Upper lobe of left lung (tissue), 6 donors: ENCODE measurements around the gene TRIM41. TPM values are rescaled to one million over a fixed set of nuclear protein-coding genes. Genes with fewer than 3 reads are reported as not detected.
"Not testable (repeated sequence)": the region's sequence is repeated elsewhere in the genome, so short reads cannot be mapped to it uniquely, and the experiment has no call there.

Experiments used
- ATAC-seq, 2 donors: fragments of 200-7000 bp; cut with Tn5 transposase; one replicate each; pipeline ENCODE4 v1.9.1; 2022; ENCODE audit warnings: mild to moderate bottlenecking in 2 of 2, moderate library complexity in 2 of 2; ENCODE audit not compliant: low FRiP score in 2 of 2
- DNase-seq, 2 donors: peaks; one replicate each; pipeline ENCODE4 v3.0.0-alpha.2; 2019 to 2020
- H3K27ac ChIP-seq, 4 donors: fragments of 200-600 bp; sonication (generic); one replicate each; pipeline ENCODE4 v1.5.1; 2016 to 2019
- H3K27me3 ChIP-seq, 4 donors: fragments of 200-600 bp; sonication (generic); one replicate each; pipeline ENCODE4 v1.5.1; 2017 to 2019
- H3K36me3 ChIP-seq, 4 donors: fragments of 200-600 bp; sonication (generic); one replicate each; pipeline ENCODE4 v1.5.1; 2016 to 2019
- H3K4me1 ChIP-seq, 4 donors: fragments of 200-600 bp; sonication (generic); one replicate each; pipeline ENCODE4 v1.5.1; 2018 to 2019
- H3K4me3 ChIP-seq, 4 donors: fragments of 200-600 bp; sonication (generic); one replicate each; pipeline ENCODE4 v1.5.1; 2017 to 2019; ENCODE audit warnings: mild to moderate bottlenecking in 2 of 4, moderate library complexity in 1 of 4
- H3K9me3 ChIP-seq, 4 donors: fragments of 200-600 bp; sonication (generic); one replicate each; pipeline ENCODE4 v1.5.1; 2018 to 2019
- CTCF ChIP-seq, 6 experiments: fragments of 450-650 bp in 4 of 6; fragments of 200-600 bp in 2 of 6; sonication (generic) in 2 of 6; IDR thresholded peaks; one replicate each; pipeline ENCODE4 v1.5.1; 2016 to 2019; ENCODE audit warnings: antibody characterized with exemption in 6 of 6
- EP300 ChIP-seq, 4 donors: sonication (generic); formaldehyde crosslinking; IDR thresholded peaks; one replicate each; pipeline ENCODE4 v1.5.1; 2017; ENCODE audit warnings: antibody characterized with exemption in 4 of 4, control low read depth in 2 of 4
- POLR2A ChIP-seq, 4 donors: fragments of 450-650 bp; IDR thresholded peaks; one replicate each; pipeline ENCODE4 v1.5.1; 2016 to 2017; ENCODE audit warnings: antibody characterized with exemption in 4 of 4, mild to moderate bottlenecking in 2 of 4
- POLR2AphosphoS5 ChIP-seq, 2 donors: sonication (generic); formaldehyde crosslinking; IDR thresholded peaks; one replicate each; pipeline ENCODE4 v1.5.1; 2017; ENCODE audit warnings: antibody characterized with exemption in 2 of 2
- WGBS, 2 donors: methylation state at CpG; one replicate each; pipeline ENCODE4 v1.1.5; 2017 to 2018; 5-methylcytosine and 5-hydroxymethylcytosine counted together
- total RNA-seq, 6 donors: library from RNA; depleted of rRNA in 4 of 6; stranded (reverse); fragments of >200 nt in 4 of 6; gene quantifications; one replicate each; pipeline versions ENCODE4 v1.1.0 to v1.2.1, GENCODE V29; 2016 to 2021
- donor health status: DM: no; HTN: no; CAD: no; lungs with moderate emphysema.
- donor health status: DM: no; HTN: yes; CAD: no; lungs with severe emphysema.

Gene TRIM41
- total RNA-seq, 6 donors from 2014 or later, result 14.4 to 75.4 (median 34.1) TPM

GRCh38 chr5:181281077-181281983 lies 58.2 kb downstream of the TRIM41 start:
- TF ChIP-seq EP300 (IDR thresholded peaks at IDR 0.05), result no peak
- TF ChIP-seq CTCF (IDR thresholded peaks at IDR 0.05), result no peak
- TF ChIP-seq POLR2AphosphoS5 (IDR thresholded peaks at IDR 0.05), result no peak
- Histone ChIP-seq H3K4me3 (no peak overlapping the region), H3K36me3 (no peaks in the 10 kb centered on the region), H3K27ac (no peak overlapping the region), H3K4me1 (no peaks in the 10 kb centered on the region), H3K27me3 (no peaks in the 10 kb centered on the region), H3K9me3 (no peaks in the 10 kb centered on the region)
- DNase-seq (no peak), ATAC-seq (no peak)
- 90 to 91% methylated on average over 36 to 40 of the region's 40 CpGs for WGBS, 2 donors

GRCh38 chr5:181281984-181282316 lies 58.9 kb downstream of the TRIM41 start:
- H3K27ac ChIP-seq, result no peak overlapping the region
- H3K27me3 ChIP-seq, result no peaks in the 10 kb centered on the region
- no peaks in the 10 kb centered on the region for H3K36me3 ChIP-seq
- no peak for TF ChIP-seq CTCF (IDR thresholded peaks at IDR 0.05)
- no peak for TF ChIP-seq POLR2A (IDR thresholded peaks at IDR 0.05)
- no peak for TF ChIP-seq EP300 (IDR thresholded peaks at IDR 0.05)
- no peak for TF ChIP-seq POLR2AphosphoS5 (IDR thresholded peaks at IDR 0.05)
- no peaks in the 10 kb centered on the region for H3K9me3 ChIP-seq
- H3K4me3 ChIP-seq, result no peak overlapping the region
- WGBS, 2 donors, result 95 to 97% methylated on average over 14 of the region's 18 CpGs
- DNase-seq, result peak in 1 of 2 donors; percentile 69
- H3K4me1 ChIP-seq, result no peaks in the 10 kb centered on the region
- no peak for ATAC-seq

GRCh38 chr5:181282415-181282814 lies 59.3 kb downstream of the TRIM41 start:
- 86 to 93% methylated on average over 9 to 16 of the region's 16 CpGs for WGBS, 2 donors
- not testable (repeated sequence) for H3K4me3 ChIP-seq, H3K4me1 ChIP-seq, ATAC-seq, H3K36me3 ChIP-seq, H3K9me3 ChIP-seq, H3K27me3 ChIP-seq, DNase-seq, H3K27ac ChIP-seq

GRCh38 chr5:181282874-181283273 lies 59.8 kb downstream of the TRIM41 start:
- H3K4me1 ChIP-seq, result no peaks in the 10 kb centered on the region
- no peaks in the 10 kb centered on the region for H3K36me3 ChIP-seq
- TF ChIP-seq EP300 (IDR thresholded peaks at IDR 0.05) (no peak), POLR2AphosphoS5 (IDR thresholded peaks at IDR 0.05) (no peak), POLR2A (IDR thresholded peaks at IDR 0.05) (no peak), CTCF (IDR thresholded peaks at IDR 0.05) (no peak)
- DNase-seq, result no peak
- ATAC-seq, result no peak
- no peak overlapping the region for H3K27ac ChIP-seq
- no peak overlapping the region for H3K4me3 ChIP-seq
- no peaks in the 10 kb centered on the region for H3K27me3 ChIP-seq
- 91 to 96% methylated on average over 3 to 7 of the region's 7 CpGs for WGBS, 2 donors
- H3K9me3 ChIP-seq, result no peaks in the 10 kb centered on the region

GRCh38 chr5:181283347-181283746 lies 60.3 kb downstream of the TRIM41 start:
- DNase-seq, result peak in 1 of 2 donors; percentile 65

More at GRCh38 chr5:181283347-181283746, 60.3 kb downstream of the TRIM41 start:
- Histone ChIP-seq H3K9me3 (no peaks in the 10 kb centered on the region), H3K4me3 (no peak overlapping the region), H3K27ac (no peak overlapping the region), H3K36me3 (no peaks in the 10 kb centered on the region), H3K27me3 (no peaks in the 10 kb centered on the region), H3K4me1 (no peaks in the 10 kb centered on the region)
- TF ChIP-seq POLR2AphosphoS5 (IDR thresholded peaks at IDR 0.05), result no peak
- TF ChIP-seq POLR2A (IDR thresholded peaks at IDR 0.05), result no peak
- no peak for TF ChIP-seq EP300 (IDR thresholded peaks at IDR 0.05)
- TF ChIP-seq CTCF (IDR thresholded peaks at IDR 0.05), result no peak
- WGBS, 2 donors, result 85 to 92% methylated on average over 11 to 13 of the region's 13 CpGs
- ATAC-seq, result no peak
